Measurements from ENCODE around the gene ANKRD33B. TPM values are rescaled to one million over a fixed set of nuclear protein-coding genes. Genes with fewer than 3 reads are reported as not detected.

Gene ANKRD33B
- total RNA-seq, 1 experiment from 2014 or later = 6.9 TPM

DNA sequence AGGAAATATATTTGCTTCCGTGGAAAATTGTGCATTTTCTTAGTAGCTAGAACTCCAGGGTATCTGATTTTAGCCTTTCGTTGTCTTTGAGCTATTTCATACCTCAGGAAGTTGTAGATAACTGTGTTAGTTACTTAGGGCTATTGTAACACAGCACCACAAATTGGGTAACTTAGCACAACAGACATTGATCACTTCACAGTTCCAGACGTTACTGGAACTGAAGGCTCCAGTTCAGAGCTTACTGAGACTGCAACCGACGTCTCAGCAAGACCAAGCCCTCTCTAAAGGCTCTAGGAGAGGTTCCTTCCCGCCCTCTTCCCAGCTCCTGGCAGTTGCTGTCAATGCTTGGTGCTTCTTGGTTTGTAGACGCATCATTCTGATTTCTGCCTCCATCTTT is 17.7 kb upstream of the ANKRD33B start:
- H3K27ac ChIP-seq (ENCODE audit: insufficient read length, low read depth, low read length) = no peak overlapping the region
- no peak overlapping the region for H2AK5ac ChIP-seq (ENCODE audit: insufficient read length, low read length)

More for the DNA sequence above, 17.7 kb upstream of the ANKRD33B start:
- no peak overlapping the region for H2AFZ ChIP-seq (ENCODE audit: low read length)
- Mint-ChIP-seq H3K9me3 (peaks cover 5 to 11% of the 10 kb centered on the region in 2 experiments; a peak in 4 of 5 replicates), H3K36me3 (ENCODE audit: insufficient read depth in 1 of 3, low read depth in 3 of 3) (no peaks in the 10 kb centered on the region; a peak in 1 of 7 replicates), H3K27me3 (ENCODE audit: low read depth) (peaks cover 2% of the 10 kb centered on the region), H3K4me3 (no peak overlapping the region), H3K27ac (no peak overlapping the region), H3K4me1 (peaks cover 13 to 24% of the 10 kb centered on the region in 2 experiments)
- H3K18ac ChIP-seq (ENCODE audit: insufficient read length, low read depth, low read length) = no peak overlapping the region
- H3K9ac ChIP-seq (ENCODE audit: extremely low read depth, insufficient read length, low read length) = no peak overlapping the region
- H3K9me3 ChIP-seq (ENCODE audit: control insufficient read depth, low read depth, low read length) = no peaks in the 10 kb centered on the region
- no peak overlapping the region for H3K4ac ChIP-seq (ENCODE audit: low read depth, low read length)
- no peaks in the 10 kb centered on the region for H3K79me1 ChIP-seq (ENCODE audit: insufficient read depth, low read depth, low read length, poor library complexity, severe bottlenecking)
- H3K79me2 ChIP-seq (ENCODE audit: insufficient read depth, low read length) = no peaks in the 10 kb centered on the region
- no peak overlapping the region for H3K14ac ChIP-seq (ENCODE audit: insufficient read depth, low read length)
- no peaks in the 10 kb centered on the region for H3K23me2 ChIP-seq (ENCODE audit: insufficient read length, low read depth, low read length, poor library complexity, severe bottlenecking)
- no peak for DNase-seq
- H2BK5ac ChIP-seq (ENCODE audit: insufficient read length, low read length) = no peak overlapping the region
- H4K5ac ChIP-seq (ENCODE audit: insufficient read length, low read depth, low read length) = no peak overlapping the region
- peaks cover 4% of the 10 kb centered on the region for H4K20me1 ChIP-seq (ENCODE audit: control insufficient read depth, insufficient read depth, insufficient read length)
- H3T11ph ChIP-seq (ENCODE audit: low read length) = no peak overlapping the region
- H2BK15ac ChIP-seq (ENCODE audit: low read depth, low read length) = no peak overlapping the region
- no peak overlapping the region for H3K4me2 ChIP-seq (ENCODE audit: insufficient read depth, insufficient read length, low read length)
- no peak overlapping the region for H2BK12ac ChIP-seq (ENCODE audit: insufficient read length, low read depth, low read length)
- H3K4me1 ChIP-seq (ENCODE audit: insufficient read depth, low read length) = peaks cover 10% of the 10 kb centered on the region; the same call in 1 of the 2 replicates
- no peaks in the 10 kb centered on the region for H3K27me3 ChIP-seq (ENCODE audit: insufficient read depth, low read length)
- no peak overlapping the region for H2BK120ac ChIP-seq (ENCODE audit: low read depth, low read length, poor library complexity, severe bottlenecking)
- no peak for TF ChIP-seq CTCF (conservative IDR thresholded peaks at IDR 0.05)
- no peak overlapping the region for H3K23ac ChIP-seq (ENCODE audit: insufficient read length, low read depth, low read length)
- no peak overlapping the region for H2BK20ac ChIP-seq (ENCODE audit: low read depth, low read length, poor library complexity, severe bottlenecking)
- no peak overlapping the region for H3K56ac ChIP-seq (ENCODE audit: insufficient read length, low read depth, low read length)
- no peak overlapping the region for H4K8ac ChIP-seq (replicated peaks; ENCODE audit: insufficient read length, low read depth, low read length)
- H4K91ac ChIP-seq (ENCODE audit: insufficient read length, low read depth, low read length) = no peak overlapping the region
- no CpG with 5 or more reads among the region's 7 CpGs for WGBS (ENCODE audit: extremely low coverage, insufficient read length, low lambda C conversion rate)
